ENCODE results near the gene HNRNPM.

DNA sequence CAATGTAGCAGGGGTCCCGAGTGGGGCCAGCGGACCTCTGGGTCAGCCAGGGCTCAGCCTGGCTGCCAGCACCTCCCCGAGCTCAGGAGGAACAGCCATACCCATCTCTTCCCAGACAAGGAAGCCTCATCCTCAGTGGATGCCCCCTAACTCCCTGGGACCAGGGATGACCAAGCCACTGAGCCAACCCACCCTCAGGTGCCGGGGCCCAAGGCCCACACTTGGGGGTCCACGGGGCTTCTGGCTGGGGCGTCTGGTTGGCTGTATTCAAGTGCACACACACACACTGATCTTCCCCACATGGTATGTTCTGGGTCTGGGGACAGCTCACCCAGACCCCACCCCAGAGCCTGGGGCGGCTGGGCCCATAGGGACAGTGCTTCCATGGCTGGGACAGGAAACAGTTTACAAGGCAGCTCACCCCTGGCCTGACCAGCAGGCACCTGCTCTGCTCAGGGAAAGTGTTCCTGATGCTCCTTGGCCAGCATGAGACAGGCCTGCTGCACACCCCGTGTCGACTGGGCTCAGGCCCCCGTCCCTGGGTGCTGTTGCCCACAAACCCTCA lies 46.9 kb upstream of the HNRNPM start:
- TF ChIP-seq, protein P1, sequence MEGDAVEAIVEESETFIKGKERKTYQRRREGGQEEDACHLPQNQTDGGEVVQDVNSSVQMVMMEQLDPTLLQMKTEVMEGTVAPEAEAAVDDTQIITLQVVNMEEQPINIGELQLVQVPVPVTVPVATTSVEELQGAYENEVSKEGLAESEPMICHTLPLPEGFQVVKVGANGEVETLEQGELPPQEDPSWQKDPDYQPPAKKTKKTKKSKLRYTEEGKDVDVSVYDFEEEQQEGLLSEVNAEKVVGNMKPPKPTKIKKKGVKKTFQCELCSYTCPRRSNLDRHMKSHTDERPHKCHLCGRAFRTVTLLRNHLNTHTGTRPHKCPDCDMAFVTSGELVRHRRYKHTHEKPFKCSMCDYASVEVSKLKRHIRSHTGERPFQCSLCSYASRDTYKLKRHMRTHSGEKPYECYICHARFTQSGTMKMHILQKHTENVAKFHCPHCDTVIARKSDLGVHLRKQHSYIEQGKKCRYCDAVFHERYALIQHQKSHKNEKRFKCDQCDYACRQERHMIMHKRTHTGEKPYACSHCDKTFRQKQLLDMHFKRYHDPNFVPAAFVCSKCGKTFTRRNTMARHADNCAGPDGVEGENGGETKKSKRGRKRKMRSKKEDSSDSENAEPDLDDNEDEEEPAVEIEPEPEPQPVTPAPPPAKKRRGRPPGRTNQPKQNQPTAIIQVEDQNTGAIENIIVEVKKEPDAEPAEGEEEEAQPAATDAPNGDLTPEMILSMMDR (conservative IDR thresholded peaks at IDR 0.05), result no peak
- no peak for TF ChIP-seq ZFX (IDR thresholded peaks at IDR 0.05)

Data from C4-2B (cell line).